Neuron (in vitro differentiated cells): ENCODE measurements around the gene LAMTOR5.
"Not testable (repeated sequence)": the region's sequence is repeated elsewhere in the genome, so short reads cannot be mapped to it uniquely, and the experiment has no call there.

Source experiments
- H2AFZ ChIP-seq: one replicate; pipeline ENCODE4 v1.6.1; 2013; ENCODE audit warnings: low read depth, mild to moderate bottlenecking, inconsistent platforms, low read length, moderate library complexity
- H3K27me3 ChIP-seq: one replicate; pipeline ENCODE4 v1.6.1; 2013; ENCODE audit warnings: low read length; ENCODE audit not compliant: insufficient read depth
- H3K36me3 ChIP-seq: one replicate; pipeline ENCODE4 v1.6.1; 2013; ENCODE audit warnings: low read length; ENCODE audit not compliant: insufficient read depth
- H3K4me1 ChIP-seq: one replicate; pipeline ENCODE4 v1.6.1; 2013; ENCODE audit warnings: low read length; ENCODE audit not compliant: insufficient read depth
- H3K4me3 ChIP-seq: 2 replicates; pipeline ENCODE4 v1.5.1; 2013; ENCODE audit warnings: mild to moderate bottlenecking, low read length, moderate library complexity
- H3K9me3 ChIP-seq: one replicate; pipeline ENCODE4 v1.6.1; 2013; ENCODE audit warnings: low read length

The LAMTOR5 gene

GRCh38 chr1:110420874-110421793 is 13.6 kb upstream of the LAMTOR5 start:
- no peaks in the 10 kb centered on the region for H3K4me1 ChIP-seq
- H3K9me3 ChIP-seq: no peaks in the 10 kb centered on the region
- no peak overlapping the region for H2AFZ ChIP-seq
- H3K36me3 ChIP-seq: no peaks in the 10 kb centered on the region
- H3K4me3 ChIP-seq: no peak overlapping the region
- H3K27me3 ChIP-seq: peaks cover 9% of the 10 kb centered on the region

DNA sequence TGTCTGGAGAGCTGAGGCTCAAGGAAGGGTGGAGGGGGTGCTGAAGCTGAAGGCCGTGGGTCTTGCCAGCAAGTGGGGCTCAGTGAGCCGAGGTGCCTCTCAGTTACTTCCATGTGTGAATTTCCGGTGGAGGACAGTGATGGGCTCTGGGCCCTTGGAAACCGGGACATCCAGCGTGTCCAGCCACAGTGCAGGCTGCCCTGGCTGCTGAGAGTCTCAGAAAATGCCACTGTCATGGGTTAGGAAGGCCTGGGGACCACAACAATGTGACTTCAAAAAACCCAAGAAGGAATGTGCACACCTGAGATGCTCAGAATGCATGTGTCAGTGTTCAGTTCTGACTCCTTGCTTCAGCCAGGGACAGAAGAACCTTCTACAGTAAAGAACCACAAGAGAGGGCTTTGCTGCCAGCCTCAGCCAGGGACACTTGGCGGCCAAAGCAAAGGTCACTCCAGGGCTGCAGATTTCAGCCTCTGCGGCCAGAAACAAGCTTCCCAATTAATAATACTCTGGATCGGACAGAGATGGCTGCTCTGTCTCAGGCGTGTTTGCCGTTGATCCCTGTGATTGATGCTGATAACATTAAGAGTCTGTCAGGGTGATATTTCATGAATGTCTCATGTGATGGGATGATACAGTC is 12.6 kb upstream of the LAMTOR5 start:
- Histone ChIP-seq H3K27me3 (peaks cover 9% of the 10 kb centered on the region), H3K4me1 (no peaks in the 10 kb centered on the region), H3K9me3 (no peaks in the 10 kb centered on the region), H3K4me3 (no peak overlapping the region), H2AFZ (no peak overlapping the region), H3K36me3 (no peaks in the 10 kb centered on the region)

DNA sequence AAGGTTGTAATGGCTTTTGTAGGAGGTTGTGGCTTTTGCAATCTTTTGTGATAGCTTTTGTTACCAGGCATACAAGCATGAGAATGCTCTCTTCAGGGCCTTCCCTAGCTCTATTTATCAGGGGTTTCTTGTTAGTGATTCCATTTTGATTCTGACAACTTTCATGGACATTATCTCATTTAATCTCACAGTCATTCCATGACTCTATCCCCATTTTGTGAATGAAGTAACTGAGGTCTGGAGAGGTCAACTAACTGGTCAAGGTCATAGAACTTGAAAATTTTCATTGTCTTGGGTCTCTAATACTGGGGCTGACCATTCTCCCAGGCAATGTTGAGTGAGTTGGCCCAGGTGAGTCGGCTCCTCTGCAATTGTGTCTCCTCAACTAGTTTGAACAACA is 11.2 kb upstream of the LAMTOR5 start:
- Histone ChIP-seq H3K36me3 (no peaks in the 10 kb centered on the region), H3K27me3 (peaks cover 3% of the 10 kb centered on the region), H3K9me3 (no peaks in the 10 kb centered on the region), H3K4me3 (no peak overlapping the region), H2AFZ (no peak overlapping the region), H3K4me1 (no peaks in the 10 kb centered on the region)

DNA sequence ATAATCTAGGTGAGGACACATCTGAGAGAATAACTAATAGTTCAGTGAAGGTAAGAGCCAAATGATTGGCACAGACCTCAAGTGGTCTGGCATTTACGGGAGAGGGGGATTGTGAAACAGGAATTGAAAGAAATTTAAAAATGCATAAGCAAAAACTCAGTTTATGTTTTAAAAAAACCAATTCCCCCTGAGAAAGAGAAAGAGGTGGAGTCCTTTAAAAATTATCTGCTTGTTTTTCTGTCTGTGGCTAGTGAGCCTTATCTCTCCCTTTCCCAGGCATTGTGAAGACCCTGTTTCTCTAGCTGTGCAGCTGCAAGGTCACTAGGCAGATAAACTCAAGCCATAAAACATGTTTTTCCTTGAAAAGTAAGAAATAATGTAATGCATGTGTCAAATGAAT is 5.6 kb upstream of the LAMTOR5 start:
- H3K36me3 ChIP-seq, H3K27me3 ChIP-seq, H2AFZ ChIP-seq, H3K4me3 ChIP-seq, H3K4me1 ChIP-seq, H3K9me3 ChIP-seq: not testable (repeated sequence)

- Histone ChIP-seq H3K4me1 (peaks cover 6% of the 10 kb centered on the region), H3K4me3 (no peak overlapping the region), H2AFZ (no peak overlapping the region), H3K36me3 (no peaks in the 10 kb centered on the region), H3K9me3 (no peaks in the 10 kb centered on the region), H3K27me3 (no peaks in the 10 kb centered on the region)
Measured at GRCh38 chr1:110412576-110412975, 5.1 kb upstream of the LAMTOR5 start.

- peaks cover 7% of the 10 kb centered on the region for H3K4me1 ChIP-seq
- H3K36me3 ChIP-seq: no peaks in the 10 kb centered on the region
- H3K27me3 ChIP-seq: no peaks in the 10 kb centered on the region
- H3K4me3 ChIP-seq: no peak overlapping the region
- no peaks in the 10 kb centered on the region for H3K9me3 ChIP-seq
- H2AFZ ChIP-seq: no peak overlapping the region
Measured at GRCh38 chr1:110411173-110411735, 3.8 kb upstream of the LAMTOR5 start.

DNA sequence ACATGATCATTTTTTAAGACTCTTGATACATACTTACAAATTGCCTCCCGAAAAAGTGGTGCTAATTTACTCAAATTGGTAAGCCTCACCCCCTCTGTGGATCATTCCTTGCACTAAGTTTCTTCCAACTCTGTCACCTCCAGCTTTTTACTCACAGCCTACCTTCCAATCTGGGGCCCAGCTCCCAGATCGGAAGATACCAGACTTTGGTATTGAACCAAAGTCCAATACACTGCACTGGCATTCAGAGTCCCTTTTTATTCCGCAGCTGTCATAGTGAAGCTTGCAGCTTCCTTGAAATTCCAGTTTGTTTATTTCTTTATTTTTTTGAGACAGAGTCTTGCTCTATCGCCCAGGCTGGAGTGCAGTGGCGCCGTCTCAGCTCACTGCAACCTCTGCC is 1.8 kb upstream of the LAMTOR5 start:
- Histone ChIP-seq H2AFZ (no peak overlapping the region), H3K4me1 (peaks cover 8% of the 10 kb centered on the region), H3K27me3 (no peaks in the 10 kb centered on the region), H3K36me3 (peaks cover 6% of the 10 kb centered on the region), H3K4me3 (no peak overlapping the region), H3K9me3 (no peaks in the 10 kb centered on the region)

GRCh38 chr1:110408488-110408887 is 994 bp upstream of the LAMTOR5 start:
- no peaks in the 10 kb centered on the region for H3K27me3 ChIP-seq
- H3K9me3 ChIP-seq: no peaks in the 10 kb centered on the region
- H2AFZ ChIP-seq: no peak overlapping the region
- H3K36me3 ChIP-seq: peaks cover 14% of the 10 kb centered on the region
- peaks cover 8% of the 10 kb centered on the region for H3K4me1 ChIP-seq
- peak overlapping the region; percentile 96 for H3K4me3 ChIP-seq

- Histone ChIP-seq H3K4me3 (peak overlapping the region; percentile 96), H3K36me3 (peaks cover 35% of the 10 kb centered on the region)
- not testable (repeated sequence) for H3K4me1 ChIP-seq, H3K27me3 ChIP-seq, H3K9me3 ChIP-seq, H2AFZ ChIP-seq
Measured at GRCh38 chr1:110406407-110406806, 1.1 kb downstream of the LAMTOR5 start.

DNA sequence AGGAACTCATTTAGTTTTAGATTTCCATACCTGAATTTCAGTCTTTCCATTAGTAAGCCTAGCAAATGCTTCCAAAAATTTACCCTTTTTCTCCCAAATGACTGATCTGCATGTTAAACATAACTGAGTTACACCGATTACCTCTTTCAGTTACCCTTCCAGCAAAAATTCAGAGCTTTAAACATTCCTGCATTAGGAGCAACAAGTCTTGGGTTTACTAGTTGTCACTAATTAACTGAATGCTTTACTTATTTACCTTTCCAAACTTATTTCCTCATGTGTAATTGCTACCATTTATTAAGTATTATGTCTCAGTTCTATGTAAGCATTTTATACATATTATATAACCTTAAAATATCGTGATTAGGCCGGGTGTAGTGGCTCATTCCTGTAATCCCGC is 3.1 kb downstream of the LAMTOR5 start:
- peaks cover 8% of the 10 kb centered on the region for H3K4me1 ChIP-seq
- no peak overlapping the region for H3K4me3 ChIP-seq
- H3K27me3 ChIP-seq: no peaks in the 10 kb centered on the region
- H3K36me3 ChIP-seq: peaks cover 46% of the 10 kb centered on the region
- H3K9me3 ChIP-seq: no peaks in the 10 kb centered on the region
- no peak overlapping the region for H2AFZ ChIP-seq

GRCh38 chr1:110403805-110404204 is 3.7 kb downstream of the LAMTOR5 start:
- no peak overlapping the region for H2AFZ ChIP-seq
- H3K36me3 ChIP-seq: peaks cover 46% of the 10 kb centered on the region
- peaks cover 8% of the 10 kb centered on the region for H3K4me1 ChIP-seq
- H3K27me3 ChIP-seq: no peaks in the 10 kb centered on the region
- no peak overlapping the region for H3K4me3 ChIP-seq
- H3K9me3 ChIP-seq: no peaks in the 10 kb centered on the region

- not testable (repeated sequence) for H3K4me3 ChIP-seq, H3K4me1 ChIP-seq, H3K9me3 ChIP-seq, H3K27me3 ChIP-seq, H2AFZ ChIP-seq
- H3K36me3 ChIP-seq: peaks cover 18% of the 10 kb centered on the region
Measured at GRCh38 chr1:110396259-110396958, 11.1 kb downstream of the LAMTOR5 start.

DNA sequence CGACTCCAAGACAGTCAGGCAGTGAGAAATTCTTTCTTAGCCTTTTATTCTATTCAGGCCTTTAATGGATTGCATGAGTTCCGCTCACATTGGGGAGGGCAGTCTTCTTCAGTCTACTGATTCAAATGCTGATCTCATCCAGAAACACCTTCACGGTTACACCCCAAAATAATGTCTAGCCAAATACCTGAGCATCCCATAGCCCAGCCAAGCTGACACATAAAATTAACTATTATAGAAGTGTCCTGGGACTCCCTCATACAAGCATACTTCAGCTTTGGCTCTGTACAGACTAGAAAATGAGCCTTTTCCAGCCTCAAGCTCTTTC is 13.0 kb downstream of the LAMTOR5 start:
- H3K4me1 ChIP-seq: peaks cover 2% of the 10 kb centered on the region
- no peaks in the 10 kb centered on the region for H3K9me3 ChIP-seq
- H2AFZ ChIP-seq: no peak overlapping the region
- no peak overlapping the region for H3K4me3 ChIP-seq
- H3K27me3 ChIP-seq: no peaks in the 10 kb centered on the region
- peaks cover 7% of the 10 kb centered on the region for H3K36me3 ChIP-seq
